T-helper 2 cell treated with Interferon-gamma antibody and Interleukin-4, amounts not matched to agents 5 μg/mL and 100 μg/mL, for 36 hours (primary cell): ENCODE data around the gene ZNF423.
"Not testable (repeated sequence)": the region's sequence is repeated elsewhere in the genome, so short reads cannot be mapped to it uniquely, and the experiment has no call there.

ENCODE experiments used
- DNase-seq: peaks from one replicate; pipeline ENCODE4 v3.0.0; 2021; ENCODE audit warnings: low spot score
- H3K27ac Mint-ChIP-seq: one replicate; pipeline ENCODE4 v1.8.0; 2021; ENCODE audit warnings: mild to moderate bottlenecking, mixed read lengths
- H3K27me3 Mint-ChIP-seq: one replicate; pipeline ENCODE4 v1.8.0; 2021; ENCODE audit warnings: low read depth, mixed read lengths
- H3K36me3 Mint-ChIP-seq: one replicate; pipeline ENCODE4 v1.8.0; 2021; ENCODE audit warnings: low read depth, mixed read lengths
- H3K4me1 Mint-ChIP-seq: one replicate; pipeline ENCODE4 v1.8.0; 2021; ENCODE audit warnings: low read depth, mixed read lengths
- H3K4me3 Mint-ChIP-seq: one replicate; pipeline ENCODE4 v1.8.0; 2022; ENCODE audit warnings: mild to moderate bottlenecking, moderate library complexity, mixed read lengths
- H3K9me3 Mint-ChIP-seq: one replicate; pipeline ENCODE4 v1.8.0; 2021; ENCODE audit warnings: mixed read lengths

ZNF423 gene

GRCh38 chr16:49687476-49688002, 168.4 kb downstream of the ZNF423 start:
- no peak overlapping the region for H3K4me3 Mint-ChIP-seq

DNA sequence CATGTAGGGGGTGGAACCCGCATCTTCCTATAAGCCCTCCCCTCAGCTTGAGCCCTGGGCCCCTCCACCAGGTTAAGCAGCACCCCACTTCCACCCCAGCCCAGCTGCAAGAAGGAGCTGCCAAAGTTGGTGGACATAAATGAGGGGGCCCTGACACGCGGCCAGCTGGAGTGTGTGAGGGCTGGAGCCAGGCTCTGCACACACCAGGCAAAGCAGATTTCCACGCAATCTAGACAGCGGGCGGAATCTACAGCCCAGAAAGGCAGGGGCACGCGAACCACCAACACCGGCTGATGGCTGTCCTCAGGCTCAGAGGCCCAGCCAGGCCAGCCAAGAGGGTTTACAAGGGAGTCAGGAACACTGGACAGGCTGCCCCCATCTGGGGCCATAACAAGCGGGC, 171.2 kb downstream of the ZNF423 start:
- no peak overlapping the region for H3K27ac Mint-ChIP-seq

More at GRCh38 chr16:49687476-49688002, 168.4 kb downstream of the ZNF423 start:
- Mint-ChIP-seq H3K27ac (no peak overlapping the region), H3K27me3 (peaks cover 5% of the 10 kb centered on the region), H3K36me3 (no peaks in the 10 kb centered on the region), H3K4me1 (no peaks in the 10 kb centered on the region), H3K9me3 (no peaks in the 10 kb centered on the region)
- no peak for DNase-seq

GRCh38 chr16:49682577-49683165, 173.2 kb downstream of the ZNF423 start:
- no peak overlapping the region for H3K27ac Mint-ChIP-seq
- H3K36me3 Mint-ChIP-seq: no peaks in the 10 kb centered on the region
- H3K4me1 Mint-ChIP-seq: no peaks in the 10 kb centered on the region
- DNase-seq: no peak
- H3K9me3 Mint-ChIP-seq: no peaks in the 10 kb centered on the region
- H3K4me3 Mint-ChIP-seq: no peak overlapping the region
- H3K27me3 Mint-ChIP-seq: peaks cover 1% of the 10 kb centered on the region

More for the DNA sequence above, 171.2 kb downstream of the ZNF423 start:
- H3K9me3 Mint-ChIP-seq: no peaks in the 10 kb centered on the region
- H3K27me3 Mint-ChIP-seq: peaks cover 5% of the 10 kb centered on the region
- H3K4me3 Mint-ChIP-seq: no peak overlapping the region
- no peaks in the 10 kb centered on the region for H3K4me1 Mint-ChIP-seq
- H3K36me3 Mint-ChIP-seq: no peaks in the 10 kb centered on the region
- DNase-seq: no peak

DNA sequence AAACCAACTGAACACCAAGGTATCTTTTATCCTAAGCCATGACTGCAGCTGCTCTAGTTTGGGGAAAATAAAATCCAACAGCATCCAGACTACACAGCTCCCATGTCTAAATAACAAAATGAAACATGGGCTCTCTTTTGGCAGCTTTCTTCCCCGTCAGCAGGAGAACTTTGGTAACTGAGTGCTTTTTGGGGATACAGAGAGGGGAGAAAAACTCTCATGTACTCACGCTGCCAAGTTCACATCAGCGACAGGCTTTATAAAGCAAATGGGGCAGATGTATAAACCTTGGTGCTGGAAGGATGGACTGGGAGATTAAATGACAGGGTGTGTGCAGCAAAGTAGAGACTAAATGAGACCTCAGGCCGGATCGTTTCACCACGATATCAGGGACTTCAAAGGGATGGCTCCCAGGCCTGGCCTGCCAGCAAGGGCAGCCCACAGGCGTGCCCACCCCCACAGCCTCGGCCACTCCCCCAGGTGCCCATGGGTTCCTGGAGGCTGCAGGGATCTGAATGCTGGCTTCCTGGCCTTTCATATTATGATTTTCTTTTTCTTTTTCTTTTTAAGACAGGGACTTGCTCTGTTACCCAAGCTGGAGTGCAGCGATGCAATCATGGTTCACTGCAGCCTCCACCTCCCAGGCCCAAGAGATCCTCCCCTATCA, 174.6 kb downstream of the ZNF423 start:
- Mint-ChIP-seq H3K9me3 (no peaks in the 10 kb centered on the region), H3K4me1 (no peaks in the 10 kb centered on the region), H3K27me3 (no peaks in the 10 kb centered on the region), H3K27ac (no peak overlapping the region), H3K36me3 (no peaks in the 10 kb centered on the region), H3K4me3 (no peak overlapping the region)
- no peak for DNase-seq

- Mint-ChIP-seq H3K4me3 (no peak overlapping the region), H3K36me3 (no peaks in the 10 kb centered on the region), H3K4me1 (no peaks in the 10 kb centered on the region), H3K27me3 (no peaks in the 10 kb centered on the region), H3K9me3 (no peaks in the 10 kb centered on the region), H3K27ac (no peak overlapping the region)
- DNase-seq: no peak
Measured at GRCh38 chr16:49679095-49679494, 176.8 kb downstream of the ZNF423 start.

- H3K27ac Mint-ChIP-seq, H3K9me3 Mint-ChIP-seq, H3K4me3 Mint-ChIP-seq, H3K4me1 Mint-ChIP-seq, H3K27me3 Mint-ChIP-seq, H3K36me3 Mint-ChIP-seq, DNase-seq: not testable (repeated sequence)
Measured at GRCh38 chr16:49677661-49678060, 178.3 kb downstream of the ZNF423 start.

DNA sequence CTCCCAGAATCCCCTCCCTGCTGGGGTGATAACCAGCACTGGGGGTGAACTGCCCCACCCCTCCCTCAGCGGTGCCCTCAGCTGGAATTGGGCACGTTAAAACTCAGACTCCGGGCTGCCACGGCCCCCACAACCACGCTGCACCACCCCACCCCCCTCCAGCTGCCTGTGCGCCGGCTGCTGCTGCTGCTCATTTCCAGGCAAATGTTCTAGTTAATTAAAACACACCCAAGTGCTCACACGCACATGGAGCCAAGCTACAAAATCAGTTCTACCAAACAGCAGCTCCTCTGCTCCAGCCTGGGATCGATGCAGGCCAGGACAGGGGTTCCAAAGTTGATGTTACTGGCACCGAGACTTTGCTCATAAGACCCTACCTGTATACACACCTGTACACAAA, 180.5 kb downstream of the ZNF423 start:
- Mint-ChIP-seq H3K36me3 (no peaks in the 10 kb centered on the region), H3K27ac (no peak overlapping the region)

GRCh38 chr16:49674990-49675389, 180.9 kb downstream of the ZNF423 start:
- Mint-ChIP-seq H3K4me3 (no peak overlapping the region), H3K27me3 (no peaks in the 10 kb centered on the region), H3K27ac (no peak overlapping the region), H3K9me3 (no peaks in the 10 kb centered on the region), H3K4me1 (no peaks in the 10 kb centered on the region), H3K36me3 (no peaks in the 10 kb centered on the region)
- no peak for DNase-seq

More for the DNA sequence above, 180.5 kb downstream of the ZNF423 start:
- DNase-seq: no peak
- H3K9me3 Mint-ChIP-seq: no peaks in the 10 kb centered on the region
- no peak overlapping the region for H3K4me3 Mint-ChIP-seq
- no peaks in the 10 kb centered on the region for H3K4me1 Mint-ChIP-seq
- H3K27me3 Mint-ChIP-seq: no peaks in the 10 kb centered on the region

DNA sequence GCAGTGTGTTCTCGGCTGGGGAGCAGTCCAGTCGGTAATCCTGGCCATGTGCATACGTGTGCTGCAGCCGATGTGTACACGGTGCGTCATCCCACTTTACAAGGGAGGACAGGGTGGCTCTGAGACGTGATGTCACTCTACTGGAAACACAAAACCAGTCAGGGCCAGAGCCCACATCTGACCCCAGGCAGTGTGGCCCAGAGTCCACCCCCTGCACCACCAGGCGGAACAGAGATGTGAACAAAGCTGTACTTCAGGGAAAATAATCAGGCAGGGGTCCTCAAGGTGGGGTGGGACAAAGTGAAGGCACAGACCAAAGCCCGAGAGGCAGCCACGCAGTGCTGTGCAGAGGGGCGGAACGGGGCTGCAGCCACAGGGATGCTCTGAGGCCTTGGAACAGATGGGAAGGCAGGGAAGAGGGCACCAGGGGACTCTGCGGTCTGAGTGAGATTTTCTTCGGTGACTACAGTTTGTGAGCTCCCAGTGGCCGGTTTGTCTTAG, 181.5 kb downstream of the ZNF423 start:
- Mint-ChIP-seq H3K36me3 (no peaks in the 10 kb centered on the region), H3K27me3 (no peaks in the 10 kb centered on the region), H3K27ac (no peak overlapping the region), H3K4me1 (no peaks in the 10 kb centered on the region), H3K9me3 (no peaks in the 10 kb centered on the region), H3K4me3 (no peak overlapping the region)
- no peak for DNase-seq

DNA sequence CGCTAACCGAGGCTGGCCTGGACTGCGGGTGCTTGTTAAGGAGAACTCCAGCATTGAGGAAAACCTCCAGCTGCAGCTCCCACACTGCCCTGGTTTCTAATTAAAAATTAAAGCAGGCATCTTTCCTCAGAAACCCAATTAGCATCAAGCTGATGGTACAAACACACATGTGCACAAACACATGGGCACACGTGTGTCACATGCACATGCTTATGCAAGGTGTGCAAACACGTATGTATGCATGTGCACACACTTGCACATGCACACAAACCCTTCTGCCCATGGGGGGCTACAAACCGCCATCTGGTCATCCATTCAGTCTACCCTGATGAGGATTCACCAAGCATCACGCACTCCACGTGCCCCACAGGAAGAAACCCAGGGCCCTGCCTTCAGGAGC, 182.5 kb downstream of the ZNF423 start:
- H3K4me1 Mint-ChIP-seq: no peaks in the 10 kb centered on the region
- H3K27ac Mint-ChIP-seq: no peak overlapping the region
- no peaks in the 10 kb centered on the region for H3K27me3 Mint-ChIP-seq

DNA sequence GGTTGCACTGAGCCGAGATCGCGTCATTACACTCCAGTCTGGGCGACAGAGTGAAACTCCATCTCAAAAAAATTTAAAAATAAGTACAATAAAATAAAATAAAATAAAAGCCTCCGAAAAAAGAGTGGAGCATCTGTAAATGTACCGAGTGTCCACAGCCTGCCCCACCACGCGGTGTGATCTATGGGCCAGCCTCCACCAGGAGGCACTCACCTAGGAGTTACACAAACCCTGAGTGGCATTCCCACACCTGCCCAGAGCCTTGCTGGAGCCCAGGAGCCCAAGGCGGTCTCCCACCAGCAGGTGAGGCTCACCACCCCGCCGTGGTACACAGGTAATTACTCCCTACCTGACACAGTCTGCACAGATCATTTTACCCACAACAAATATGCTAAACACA, 183.2 kb downstream of the ZNF423 start:
- H3K27me3 Mint-ChIP-seq: no peaks in the 10 kb centered on the region
- H3K27ac Mint-ChIP-seq: no peak overlapping the region
- DNase-seq: no peak
- H3K4me1 Mint-ChIP-seq: no peaks in the 10 kb centered on the region
- no peaks in the 10 kb centered on the region for H3K36me3 Mint-ChIP-seq
- no peaks in the 10 kb centered on the region for H3K9me3 Mint-ChIP-seq
- H3K4me3 Mint-ChIP-seq: no peak overlapping the region

More for the DNA sequence above, 182.5 kb downstream of the ZNF423 start:
- no peaks in the 10 kb centered on the region for H3K36me3 Mint-ChIP-seq
- DNase-seq: no peak
- no peak overlapping the region for H3K4me3 Mint-ChIP-seq
- no peaks in the 10 kb centered on the region for H3K9me3 Mint-ChIP-seq

DNA sequence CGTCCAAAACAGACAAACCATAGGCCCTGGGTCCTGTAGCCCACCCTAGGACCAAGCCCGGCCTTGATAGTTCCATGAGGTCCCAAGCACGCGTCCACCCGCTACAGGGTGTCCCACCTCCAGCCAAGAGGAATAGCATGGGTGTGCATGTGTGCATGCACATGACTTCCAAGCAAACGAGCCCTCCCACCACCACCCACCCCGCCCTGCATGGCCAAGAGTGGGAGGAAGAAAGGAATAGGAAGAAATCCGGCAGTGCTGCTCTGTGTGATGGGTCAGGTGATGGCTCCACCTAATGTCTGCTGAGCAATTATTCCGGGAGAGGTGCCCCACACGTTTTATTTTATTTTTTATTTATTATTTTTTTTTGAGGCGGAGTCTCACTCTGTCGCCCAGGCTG, 184.6 kb downstream of the ZNF423 start:
- Mint-ChIP-seq H3K36me3 (no peaks in the 10 kb centered on the region), H3K9me3 (no peaks in the 10 kb centered on the region), H3K4me1 (no peaks in the 10 kb centered on the region), H3K4me3 (no peak overlapping the region), H3K27me3 (no peaks in the 10 kb centered on the region), H3K27ac (no peak overlapping the region)
- DNase-seq: no peak

DNA sequence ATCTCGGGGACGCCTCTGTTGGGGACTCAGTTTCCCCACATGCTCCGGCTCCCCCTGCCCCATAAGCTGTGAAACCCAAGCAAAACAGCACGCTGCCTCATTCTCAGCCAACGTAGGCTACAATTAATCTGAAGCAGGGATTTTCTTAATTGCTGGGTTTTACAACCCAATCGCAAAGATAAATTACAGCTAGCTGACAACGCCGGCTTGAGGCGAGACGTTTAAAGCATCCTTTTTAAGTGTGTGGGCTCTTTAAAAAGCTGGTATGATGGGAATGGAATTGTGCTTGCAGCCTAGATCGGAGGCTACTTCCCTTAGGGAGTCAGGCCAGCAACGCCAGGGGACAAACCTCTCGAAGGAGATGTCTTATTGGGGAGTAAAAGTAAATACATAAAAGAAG, 185.3 kb downstream of the ZNF423 start:
- Mint-ChIP-seq H3K27me3 (no peaks in the 10 kb centered on the region), H3K9me3 (no peaks in the 10 kb centered on the region), H3K27ac (no peak overlapping the region), H3K4me3 (no peak overlapping the region), H3K4me1 (no peaks in the 10 kb centered on the region), H3K36me3 (no peaks in the 10 kb centered on the region)
- DNase-seq: no peak

DNA sequence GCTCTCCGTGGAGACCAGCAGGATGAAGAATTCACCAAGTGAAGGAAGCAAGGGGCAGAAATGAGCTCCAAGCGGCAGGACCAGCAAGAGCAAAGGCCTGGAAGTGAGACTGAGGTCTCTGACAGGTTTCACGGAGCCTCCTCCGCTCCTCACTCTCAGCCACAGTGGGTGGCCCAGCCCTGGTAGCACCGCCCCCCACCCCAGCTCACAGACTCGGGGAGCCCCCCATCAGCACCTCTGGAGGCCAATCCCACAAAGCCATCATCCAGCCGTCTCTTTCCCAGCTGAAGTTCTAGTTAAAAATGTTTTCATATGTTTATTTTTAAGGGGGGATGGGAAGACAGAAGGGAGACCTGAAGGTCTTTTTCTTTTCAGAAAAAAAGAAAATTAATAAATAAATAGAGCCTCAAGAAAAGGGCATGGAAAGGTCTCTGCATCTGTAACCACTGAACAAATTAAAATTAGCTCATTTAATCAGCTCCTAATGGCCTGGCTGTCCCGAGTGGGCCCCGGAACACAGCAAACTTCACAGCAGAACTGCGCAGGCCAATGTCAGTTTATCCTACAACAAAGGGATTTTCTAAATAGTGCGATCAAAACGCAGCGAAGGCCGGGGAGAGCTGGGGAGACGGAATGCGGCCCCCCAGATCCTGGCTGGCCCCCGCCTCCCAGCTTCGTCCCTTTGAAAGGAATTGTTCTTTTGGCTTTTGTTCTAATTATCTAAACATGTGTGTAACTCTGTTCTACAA, 190.3 kb downstream of the ZNF423 start:
- Mint-ChIP-seq H3K4me3 (no peak overlapping the region), H3K36me3 (no peaks in the 10 kb centered on the region), H3K4me1 (no peaks in the 10 kb centered on the region), H3K27ac (no peak overlapping the region), H3K9me3 (no peaks in the 10 kb centered on the region), H3K27me3 (no peaks in the 10 kb centered on the region)
- no peak for DNase-seq
